Activated CD4-positive, alpha-beta T cell treated with anti-CD3 and anti-CD28 coated beads, Interleukin-2, amount 50 U/mL, for 1 hour (primary cell): ENCODE results near the gene SMIM13.
A peak's percentile ranks its signal among the peaks of the same experiment; 100 is the strongest.

Experiments
- DNase-seq: peaks from one replicate; pipeline ENCODE4 v3.0.0-alpha.2; 2020

The SMIM13 gene

DNA sequence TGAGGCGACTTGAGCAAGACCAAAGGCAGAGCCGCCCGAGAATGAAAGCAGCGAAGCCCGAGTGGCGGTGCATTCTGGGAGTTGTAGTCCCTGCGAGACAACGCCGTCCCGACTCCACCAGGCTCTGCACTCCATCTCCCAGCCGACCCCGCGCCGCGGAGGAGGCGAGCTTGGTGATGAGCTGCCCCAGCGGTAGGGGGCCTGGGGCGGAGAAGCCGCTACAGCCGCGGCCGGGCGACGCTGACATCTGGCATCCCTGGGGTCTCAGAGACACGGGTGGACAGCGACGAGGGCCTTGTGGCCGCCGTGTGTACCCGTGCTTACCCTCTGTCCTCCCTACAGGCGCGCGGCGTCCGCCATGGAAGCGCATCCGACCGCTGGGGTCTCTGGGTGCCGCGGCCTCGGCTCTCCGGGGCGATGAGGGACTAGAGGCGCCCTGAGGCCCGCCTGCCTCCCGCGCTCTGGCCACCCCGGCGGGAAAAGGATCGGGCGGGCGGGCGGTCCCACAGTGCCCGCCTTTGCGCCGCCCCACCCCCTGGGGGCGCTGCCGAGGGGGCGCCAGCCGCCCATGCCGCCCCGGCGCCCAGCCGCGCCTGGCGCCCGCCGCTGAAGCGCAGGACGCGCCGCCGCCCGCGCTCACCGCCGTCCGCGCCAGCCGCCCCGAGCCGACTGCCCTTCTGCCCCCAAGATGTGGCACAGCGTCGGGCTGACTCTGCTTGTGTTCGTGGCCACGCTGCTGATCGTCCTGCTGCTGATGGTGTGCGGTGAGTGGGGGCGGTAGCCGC, at the start of gene SMIM13:
SMIM13 (plus strand) TSS at position 209 of the 785 bp plus-strand sequence; CDS start at position 689, 480 bp downstream.
- DNase-seq: peak; percentile 96

DNA sequence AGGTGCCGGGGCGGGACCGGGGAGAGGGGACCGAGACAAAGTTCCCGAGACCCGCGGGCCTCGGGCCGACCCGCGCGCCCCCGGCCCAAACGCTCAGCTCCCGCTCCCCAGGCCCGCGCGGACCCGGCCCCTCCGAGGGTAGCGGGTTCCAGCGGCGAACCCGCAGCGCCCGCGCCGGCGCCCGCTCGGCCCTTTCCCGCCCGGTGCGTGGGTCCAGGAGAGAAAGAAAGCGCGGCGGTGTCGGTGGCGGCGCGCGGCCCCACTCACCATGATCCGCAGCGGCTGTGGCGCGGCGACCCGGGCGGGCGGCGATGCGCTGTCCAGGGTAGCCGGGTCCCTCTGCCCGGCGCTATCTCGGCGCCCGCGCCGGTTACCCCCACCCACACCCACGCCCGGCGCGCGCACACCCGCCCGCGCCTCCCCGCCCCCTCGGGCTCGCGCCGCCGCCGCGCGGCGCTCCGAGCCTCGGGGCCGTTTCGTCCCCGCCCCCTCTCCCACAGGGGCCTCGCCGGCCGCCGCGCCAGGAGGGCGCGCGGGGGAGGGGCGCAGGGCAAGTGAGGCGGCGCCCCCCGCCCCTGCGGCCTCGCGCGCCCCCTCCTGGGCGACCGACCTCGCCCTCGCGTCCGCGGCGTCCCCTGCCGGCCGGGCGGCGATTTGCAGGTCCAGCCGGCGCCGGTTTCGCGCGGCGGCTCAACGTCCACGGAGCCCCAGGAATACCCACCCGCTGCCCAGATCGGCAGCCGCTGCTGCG, 49.5 kb upstream of the SMIM13 start, which contains the start of gene ELOVL2:
ELOVL2 (minus strand) TSS at position 345 of the 751 bp plus-strand sequence; CDS start at position 270, 75 bp downstream.
- peak; percentile 1 for DNase-seq

DNA sequence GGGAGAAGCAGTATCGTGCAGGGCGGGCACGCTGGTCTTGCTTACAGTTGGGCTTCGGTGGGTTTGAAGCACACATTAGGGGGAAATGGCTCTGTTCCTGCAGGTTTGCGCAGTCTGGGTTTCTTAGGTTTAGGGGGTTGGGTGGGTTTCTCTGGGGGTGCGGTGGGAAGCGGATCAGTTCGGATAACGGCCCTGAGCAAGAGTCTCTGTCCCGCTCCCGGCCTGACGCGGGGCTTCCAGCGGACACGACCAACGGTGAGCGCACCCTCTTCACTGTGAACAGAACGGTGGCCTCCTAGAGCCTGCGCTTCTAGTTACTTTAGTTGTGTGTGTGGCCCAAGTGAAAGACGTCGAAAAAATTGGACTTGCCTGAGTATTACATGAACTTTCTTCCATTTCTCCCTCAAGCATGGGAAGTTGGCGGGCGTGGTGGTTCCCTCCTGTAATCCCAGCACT, 48.9 kb upstream of the SMIM13 start:
- DNase-seq: no peak

DNA sequence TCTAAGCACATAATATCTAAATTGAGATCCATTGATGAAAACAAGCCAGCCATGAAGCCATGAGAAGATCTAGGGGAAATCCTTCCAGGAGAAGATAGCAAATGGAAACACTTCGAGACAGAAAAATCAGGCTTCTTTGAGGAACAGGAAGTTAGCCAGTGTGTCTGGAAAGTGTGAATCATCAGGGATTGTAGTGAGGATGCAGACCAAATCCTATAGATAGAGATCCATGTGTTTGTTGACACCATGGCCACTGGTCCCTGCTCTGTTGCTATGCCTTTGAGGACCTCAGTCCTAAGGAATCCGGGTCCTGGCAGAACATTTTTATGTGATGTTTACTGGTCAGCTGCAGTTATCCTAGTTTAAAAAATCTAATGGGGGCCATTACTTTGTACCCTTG, 42.9 kb upstream of the SMIM13 start:
- DNase-seq: no peak

DNA sequence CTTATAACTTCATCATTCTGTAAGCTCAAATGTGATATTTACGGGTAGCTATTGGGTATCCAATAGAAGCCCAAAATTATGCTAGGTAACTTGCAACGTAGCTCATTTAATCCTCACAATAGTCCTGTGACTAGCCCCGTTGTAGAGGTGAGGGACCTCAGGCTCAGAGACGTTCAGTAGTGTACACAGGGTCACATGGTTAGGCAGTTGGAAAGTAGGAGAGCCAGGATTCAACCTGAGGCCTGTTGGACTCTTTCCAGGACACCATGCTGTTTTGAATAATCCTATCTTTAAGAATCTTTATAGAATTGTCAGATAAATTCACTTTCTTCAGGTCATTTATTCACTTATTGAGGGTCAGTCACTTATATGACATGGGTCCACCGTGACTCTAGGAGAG, 40.3 kb upstream of the SMIM13 start:
- no peak for DNase-seq

DNA sequence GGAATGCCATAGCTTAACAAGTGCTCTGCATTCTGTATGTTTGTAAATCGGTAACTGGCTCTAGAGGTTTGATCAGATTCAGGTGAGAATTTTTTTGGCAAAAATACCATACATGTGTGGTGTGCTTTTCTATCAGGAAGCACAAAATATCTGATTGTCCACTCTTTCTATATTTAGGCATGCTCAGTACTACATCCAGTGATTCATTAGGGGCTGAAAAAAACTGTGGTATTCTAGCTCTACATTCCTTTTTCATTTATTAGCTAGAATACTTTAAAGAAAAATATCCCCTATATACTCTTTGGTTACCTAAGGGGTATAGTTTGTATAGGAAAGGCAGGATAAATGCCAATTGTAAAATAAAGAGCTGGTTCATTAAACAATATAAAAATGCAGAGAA, 38.9 kb upstream of the SMIM13 start:
- DNase-seq: no peak

GRCh38 chr6:11055127-11055627, 38.5 kb upstream of the SMIM13 start:
- no peak for DNase-seq

GRCh38 chr6:11056871-11057270, 36.8 kb upstream of the SMIM13 start:
- no peak for DNase-seq

DNA sequence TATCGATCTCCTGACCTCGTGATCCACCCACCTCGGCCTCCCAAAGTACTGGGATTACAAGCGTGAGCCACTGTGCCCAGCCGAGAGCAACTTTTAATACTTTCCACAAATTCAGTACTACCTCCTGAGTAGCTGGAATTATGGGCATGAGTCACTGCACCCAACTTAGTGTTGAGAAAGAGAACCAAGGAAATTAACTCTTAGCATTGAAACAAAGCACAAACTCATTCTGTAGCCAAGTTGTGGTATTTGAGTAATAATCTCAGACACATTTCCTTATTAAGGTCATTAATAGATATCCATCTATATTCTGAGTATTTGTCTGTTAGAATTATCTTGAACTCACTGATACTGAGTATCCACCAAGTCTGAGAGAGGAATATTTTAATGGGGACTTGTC, 35.2 kb upstream of the SMIM13 start:
- no peak for DNase-seq

GRCh38 chr6:11062083-11062482, 31.6 kb upstream of the SMIM13 start:
- no peak for DNase-seq

GRCh38 chr6:11062715-11063114, 30.9 kb upstream of the SMIM13 start:
- no peak for DNase-seq

DNA sequence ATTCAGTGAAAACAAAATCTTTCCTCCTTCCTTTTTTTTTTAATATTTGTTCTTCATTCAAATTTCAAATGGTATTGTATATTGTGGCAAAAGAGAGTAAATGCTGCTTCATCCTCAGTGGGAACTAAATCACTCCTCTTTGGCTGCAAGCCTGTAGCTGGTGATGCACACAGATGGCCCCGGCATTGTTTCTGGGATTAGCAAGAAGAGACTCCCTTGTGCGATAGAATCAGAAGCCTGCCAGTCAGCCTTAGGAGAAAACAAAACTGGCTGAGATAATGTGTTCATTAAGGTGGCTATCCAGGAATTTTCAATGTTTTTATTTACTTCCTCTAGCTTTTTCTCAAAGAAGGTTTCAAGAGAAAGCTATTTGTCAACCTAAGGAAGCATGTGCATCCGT, 28.8 kb upstream of the SMIM13 start:
- DNase-seq: no peak

GRCh38 chr6:11065436-11066202, 28.0 kb upstream of the SMIM13 start:
- DNase-seq: no peak

GRCh38 chr6:11066505-11067347, 26.9 kb upstream of the SMIM13 start:
- no peak for DNase-seq

GRCh38 chr6:11067348-11067747, 26.3 kb upstream of the SMIM13 start:
- no peak for DNase-seq

- no peak for DNase-seq
Observed at GRCh38 chr6:11069760-11070159, 23.9 kb upstream of the SMIM13 start.

GRCh38 chr6:11072101-11072500, 21.5 kb upstream of the SMIM13 start:
- DNase-seq: no peak

GRCh38 chr6:11076540-11076939, 17.1 kb upstream of the SMIM13 start:
- DNase-seq: no peak

GRCh38 chr6:11078266-11078665, 15.4 kb upstream of the SMIM13 start:
- DNase-seq: no peak

GRCh38 chr6:11080296-11080695, 13.3 kb upstream of the SMIM13 start:
- no peak for DNase-seq

DNA sequence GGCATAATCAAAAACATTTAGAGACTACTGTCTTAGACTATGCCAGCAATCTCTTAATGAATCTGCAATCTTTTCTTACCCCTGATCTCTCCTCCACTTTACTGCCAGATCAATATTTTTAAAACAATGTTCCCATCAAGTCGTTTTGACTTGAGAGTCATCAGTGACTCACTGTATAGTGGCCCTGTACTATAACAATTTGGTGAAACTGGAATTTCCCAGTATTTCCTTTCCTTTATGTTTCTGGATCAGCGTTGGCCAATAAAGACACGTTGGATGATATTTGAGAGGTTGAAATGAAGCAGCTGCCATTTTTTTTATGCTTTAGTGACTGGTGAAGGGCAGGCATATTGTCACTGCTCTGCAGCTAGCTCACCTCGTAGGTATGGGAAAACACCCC, 10.1 kb upstream of the SMIM13 start:
- DNase-seq: no peak

DNA sequence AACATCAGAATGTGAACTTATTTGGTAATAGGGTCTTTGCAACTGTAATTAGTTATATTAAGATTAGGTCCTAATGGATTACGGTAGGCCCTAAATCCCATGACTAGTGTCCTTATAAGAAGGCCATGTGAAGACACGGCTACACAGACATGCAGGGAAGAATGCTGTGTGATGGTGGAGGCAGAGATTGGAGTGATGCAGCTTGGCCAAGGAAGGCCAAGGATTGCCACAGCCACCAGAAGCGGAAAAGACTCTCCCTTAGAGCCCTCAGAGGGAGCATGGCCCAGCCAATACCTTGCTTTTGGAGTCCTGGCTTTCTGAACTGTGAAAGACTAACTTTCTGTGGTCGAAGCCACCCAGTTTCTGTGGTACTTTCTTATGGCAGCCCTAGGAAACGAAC, 9.7 kb upstream of the SMIM13 start:
- no peak for DNase-seq
